Hematopoietic multipotent progenitor cell treated with erythropoietin and hydrocortisone succinate and interleukin-3 and kit ligand, for 8 days (in vitro differentiated cells): ENCODE measurements around the gene IRF2BPL.

Experiments used
- DNase-seq: peaks from one replicate; pipeline ENCODE4 v3.0.0-alpha.2; 2015

IRF2BPL gene

DNA sequence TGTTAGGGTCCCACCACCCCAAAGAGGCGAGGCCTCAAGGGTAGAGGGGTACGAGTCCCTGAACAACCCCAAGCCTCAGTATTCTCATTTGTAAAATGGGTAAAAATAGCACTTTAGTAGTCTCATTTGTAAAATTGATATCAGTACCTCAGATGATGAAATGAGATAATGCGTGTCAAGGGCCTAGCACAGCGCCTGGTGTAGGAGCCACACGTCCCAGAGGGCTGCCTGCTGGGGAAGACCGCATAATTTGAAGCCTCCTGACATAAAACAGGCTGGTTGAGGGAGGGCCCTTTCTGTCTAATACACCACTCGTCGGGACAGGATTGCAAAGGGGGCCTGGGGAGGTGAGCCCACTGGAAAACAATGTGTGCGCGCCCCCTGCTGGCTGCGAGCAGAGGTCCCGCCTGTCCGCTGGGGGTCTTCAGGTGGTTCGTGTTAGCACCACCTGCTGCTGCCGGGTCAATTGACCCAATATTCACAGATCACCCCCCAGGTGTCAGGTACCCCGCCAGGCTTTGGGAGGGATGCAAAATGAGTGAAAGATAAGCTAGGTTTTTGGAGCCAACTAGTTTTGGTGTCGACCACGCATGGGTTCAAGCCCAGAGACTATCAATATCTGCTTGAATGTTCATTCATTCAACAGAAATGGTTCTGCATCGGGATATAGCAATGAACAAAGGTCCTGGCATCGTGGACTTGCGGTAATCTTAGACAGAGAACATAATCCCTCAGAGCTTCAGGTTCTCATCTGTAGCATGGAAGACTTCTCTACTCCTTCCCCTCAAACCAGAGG, 24.7 kb upstream of the IRF2BPL start:
- peak; percentile 78 for DNase-seq

DNA sequence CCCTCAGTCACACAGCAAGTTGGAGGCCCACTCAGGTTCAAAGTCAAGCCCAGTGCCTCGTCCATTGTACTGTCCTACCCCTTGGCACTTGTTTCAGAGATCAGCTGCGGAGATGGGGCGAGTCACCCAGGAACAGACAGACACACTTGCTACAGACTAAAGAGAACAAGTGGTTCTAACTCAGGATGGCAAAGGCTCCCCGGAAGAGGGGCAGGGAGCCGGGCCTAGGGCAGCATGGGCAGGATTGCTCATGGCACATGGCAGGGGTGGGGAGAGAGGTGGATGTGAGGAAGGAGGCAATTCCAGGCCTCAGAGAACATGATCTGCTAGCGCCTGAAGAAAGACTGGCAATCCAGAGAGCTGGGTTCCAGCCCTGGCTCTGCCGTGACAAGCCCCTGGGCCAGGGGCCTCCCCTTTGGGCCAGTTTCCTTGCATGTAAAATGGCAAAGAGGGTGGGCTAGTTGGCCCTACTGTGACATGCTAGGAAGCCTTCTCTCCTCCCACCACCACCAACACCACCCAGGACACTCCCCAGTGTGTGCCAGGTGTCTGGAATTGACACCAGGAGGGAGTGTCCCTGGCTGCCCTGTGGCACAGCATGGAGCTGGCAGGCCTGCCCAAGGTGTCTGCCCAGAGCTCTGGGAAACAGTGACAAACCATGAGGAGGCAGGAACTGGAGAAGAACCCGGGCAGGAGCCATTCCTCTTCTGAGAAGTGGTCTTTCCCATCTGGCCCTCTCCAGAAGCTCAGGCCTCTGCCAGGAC, 24.0 kb upstream of the IRF2BPL start:
- no peak for DNase-seq

- DNase-seq, result peak; percentile 40
Observed at GRCh38 chr14:77051116-77051515, 22.6 kb upstream of the IRF2BPL start.

DNA sequence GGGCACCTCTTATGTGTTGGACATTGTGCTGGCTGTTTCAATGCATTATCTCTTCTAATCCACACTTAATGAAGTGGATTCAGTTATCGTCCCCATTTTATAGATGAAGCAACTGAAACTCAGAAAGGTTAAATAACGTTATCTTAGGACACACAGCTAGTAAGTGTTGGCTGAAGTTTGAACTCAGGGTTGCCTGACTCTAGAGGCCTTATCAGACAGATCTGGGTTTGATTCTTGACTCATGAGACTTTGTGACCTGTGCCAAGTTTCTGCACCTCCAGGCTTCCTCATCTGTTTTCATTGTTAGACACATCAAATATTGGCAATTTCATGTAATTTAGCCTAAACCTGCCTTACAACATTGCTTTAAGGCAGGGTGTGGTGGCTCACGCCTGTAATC, 18.2 kb upstream of the IRF2BPL start:
- peak; percentile 96 for DNase-seq

GRCh38 chr14:77045238-77046162, 17.0 kb upstream of the IRF2BPL start:
- peak; percentile 60 for DNase-seq

DNA sequence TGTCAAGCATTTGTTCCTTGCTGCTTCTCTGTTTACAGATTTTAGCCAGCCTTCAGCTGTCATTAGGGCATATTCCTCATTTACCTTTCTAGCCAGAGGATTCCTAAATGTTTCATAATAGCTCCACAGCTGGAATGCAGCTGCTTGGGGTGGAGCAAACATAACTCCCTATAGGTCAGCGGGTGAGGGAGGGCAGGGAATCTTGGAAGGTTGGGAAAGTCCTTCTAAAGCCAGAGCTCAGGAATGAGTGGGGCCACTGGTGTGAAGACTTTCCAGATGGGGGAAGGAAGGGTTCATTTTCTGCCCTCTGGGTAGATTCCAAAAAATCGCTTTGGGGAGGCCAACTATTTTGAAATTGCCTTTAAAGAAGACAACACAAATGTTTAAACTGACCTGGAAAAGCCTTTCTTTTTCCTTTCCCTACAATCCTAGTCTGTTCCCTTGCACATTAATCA, 16.3 kb upstream of the IRF2BPL start:
- no peak for DNase-seq

GRCh38 chr14:77043984-77044485, 15.5 kb upstream of the IRF2BPL start:
- peak; percentile 42 for DNase-seq

DNA sequence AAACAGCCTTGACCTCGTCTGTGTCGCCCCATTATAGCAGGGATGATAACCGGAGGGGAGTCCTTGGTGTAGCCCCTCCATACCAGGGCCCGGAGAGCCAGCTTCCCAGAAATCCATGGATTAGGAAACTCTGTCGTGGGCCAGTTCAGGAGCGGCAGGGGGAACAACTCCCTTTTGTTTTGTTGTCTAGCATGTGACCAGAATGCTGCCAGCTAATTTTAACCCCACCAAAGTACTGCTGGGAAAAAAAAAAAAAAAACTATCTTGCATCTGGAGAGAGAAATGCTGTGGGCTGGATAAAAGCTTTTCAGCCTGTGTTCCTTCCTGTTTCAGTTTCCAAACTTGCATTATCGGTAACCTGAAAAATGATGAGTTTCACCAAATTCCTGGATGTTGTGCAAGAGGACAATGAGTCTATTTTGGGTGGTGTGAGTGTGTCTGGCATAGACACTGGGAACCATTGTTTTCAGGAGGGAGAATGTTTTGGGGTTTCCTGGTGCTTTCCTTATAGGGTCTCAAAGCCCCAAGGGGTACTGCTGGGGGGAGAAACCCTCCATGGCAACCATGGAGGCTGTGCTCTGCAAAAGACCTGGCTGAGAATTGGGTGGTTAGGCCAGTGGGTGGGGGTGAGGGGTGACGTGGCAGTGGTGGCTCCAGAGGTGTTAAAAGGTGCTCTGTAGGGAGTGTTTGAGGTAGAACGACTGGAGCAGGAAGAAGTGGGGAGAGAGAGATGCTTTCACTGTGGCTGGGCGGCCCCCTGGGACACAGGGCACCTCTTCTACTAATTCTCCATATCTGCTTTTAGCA, 14.9 kb upstream of the IRF2BPL start:
- DNase-seq, result peak; percentile 73

- DNase-seq, result peak; percentile 62
Observed at GRCh38 chr14:77041881-77042545, 13.5 kb upstream of the IRF2BPL start.

- DNase-seq, result no peak
Observed at GRCh38 chr14:77040741-77041653, 12.5 kb upstream of the IRF2BPL start.

DNA sequence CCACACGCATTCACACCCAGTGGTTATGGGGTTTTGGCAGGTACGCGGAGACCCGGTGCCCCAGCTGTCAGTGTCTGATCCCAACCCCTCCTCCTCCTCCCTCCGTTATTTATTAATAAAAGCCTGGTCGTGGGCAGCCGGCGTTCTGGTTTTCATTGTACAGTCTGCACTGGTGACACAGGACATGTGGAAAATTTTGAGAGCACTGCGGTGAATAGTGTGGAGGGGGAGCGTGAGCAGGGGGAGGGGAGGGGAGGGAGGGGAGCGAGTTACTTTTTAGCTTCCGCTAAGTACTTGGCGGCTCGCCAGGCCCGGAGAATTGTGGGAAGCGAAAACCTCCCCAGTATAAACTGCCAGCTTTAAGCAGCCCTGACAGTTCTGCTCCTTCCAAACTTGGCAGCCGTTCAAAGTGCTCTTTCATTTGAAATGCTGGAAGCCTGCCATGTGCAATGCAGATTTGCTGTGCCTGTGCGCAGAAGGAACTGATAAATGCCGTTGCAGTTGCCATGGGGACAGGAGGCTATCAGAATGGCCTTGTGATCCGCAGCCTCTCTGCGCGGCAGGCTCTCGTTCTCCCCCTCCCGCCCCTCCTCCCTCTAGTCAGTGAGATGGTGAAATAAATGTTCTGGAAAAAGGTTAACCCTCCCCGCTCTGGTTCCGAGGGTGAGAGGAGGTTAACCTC, 11.7 kb upstream of the IRF2BPL start:
- DNase-seq, result peak; percentile 100

GRCh38 chr14:77039285-77040058, 11.0 kb upstream of the IRF2BPL start:
- DNase-seq, result peak; percentile 68

DNA sequence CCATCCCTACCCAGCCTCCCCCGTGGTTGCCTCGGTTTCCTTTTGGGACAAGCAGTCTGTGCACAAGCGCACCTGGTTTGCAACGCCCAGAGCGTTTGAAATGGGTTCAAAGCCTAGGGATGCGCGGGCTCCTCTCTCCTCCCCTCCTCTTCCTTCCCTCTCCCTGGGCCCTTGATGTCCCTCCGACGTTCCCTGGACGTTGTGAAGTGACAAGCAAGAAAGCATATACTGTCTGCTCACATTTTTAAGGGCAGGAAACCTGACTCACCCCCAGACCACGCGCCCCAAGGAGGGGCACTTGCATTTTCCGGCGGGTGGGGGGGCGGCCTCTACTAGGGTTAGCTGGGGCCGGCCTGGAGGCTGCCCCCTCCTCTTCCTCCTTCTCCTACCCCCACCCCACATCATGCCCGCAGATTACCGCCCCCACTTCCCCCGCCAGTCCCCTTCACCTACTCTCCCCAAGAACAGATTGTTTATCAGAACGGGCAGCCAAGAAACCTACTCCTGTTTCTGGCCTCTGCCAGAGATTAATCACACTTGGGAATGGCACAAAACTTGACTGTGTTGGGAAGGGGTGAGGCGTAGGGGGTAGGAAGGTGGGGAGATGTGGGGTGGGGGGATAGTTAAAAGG, 9.5 kb upstream of the IRF2BPL start:
- no peak for DNase-seq

- no peak for DNase-seq
Observed at GRCh38 chr14:77037215-77037937, 8.9 kb upstream of the IRF2BPL start.

DNA sequence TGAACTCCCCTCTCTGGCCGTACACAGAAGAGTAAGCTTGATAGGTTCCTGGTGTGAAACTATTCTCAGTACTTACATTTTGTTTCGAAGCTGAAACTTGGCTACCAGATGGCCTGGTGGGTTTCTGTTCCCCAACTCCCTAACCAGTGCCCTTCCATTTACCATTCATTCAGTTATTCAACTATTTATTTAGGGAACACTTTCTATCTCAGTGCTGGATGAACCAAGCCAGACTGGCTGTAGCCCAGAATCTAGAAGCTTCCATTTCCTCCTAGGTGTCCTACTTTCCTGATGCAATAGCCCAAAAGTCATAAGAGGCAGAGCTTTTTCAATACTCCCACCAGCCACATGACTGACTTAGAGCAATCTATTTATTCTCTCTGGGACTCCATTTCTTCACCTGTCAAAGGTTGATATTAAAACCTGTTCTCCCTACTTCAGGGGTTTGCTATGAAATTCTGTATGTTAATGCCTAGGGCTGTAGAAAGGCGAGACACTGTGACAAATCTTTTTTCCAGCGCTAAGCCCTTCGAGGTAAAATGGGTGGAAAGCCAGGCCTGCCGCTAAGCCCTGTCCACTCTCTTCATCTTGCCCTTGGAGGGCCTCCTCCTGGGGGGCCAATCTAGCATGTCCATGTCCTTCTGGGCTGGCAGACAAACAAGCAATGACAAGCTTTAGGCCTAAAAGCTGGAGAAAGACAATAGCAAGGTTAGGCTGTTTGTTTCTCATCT, 8.1 kb upstream of the IRF2BPL start:
- DNase-seq, result no peak

DNA sequence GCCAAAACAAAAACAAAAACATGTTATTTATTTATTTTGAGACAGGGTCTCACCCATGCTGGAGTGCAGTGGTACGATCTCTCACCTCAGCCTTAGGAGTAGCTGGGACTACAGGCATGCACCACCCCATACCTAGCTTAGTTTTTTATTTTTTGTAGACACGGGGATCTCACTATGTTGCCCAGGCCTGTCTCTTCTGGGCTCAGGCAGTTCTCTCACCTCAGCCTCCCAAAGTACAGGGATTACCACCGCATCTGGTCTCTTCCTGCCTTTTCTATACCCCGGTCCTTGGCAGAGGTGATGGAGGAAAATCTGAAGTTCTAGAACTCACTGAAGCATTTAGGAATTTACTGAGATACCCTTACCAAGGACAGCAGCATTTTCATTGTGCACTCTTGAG, 6.8 kb upstream of the IRF2BPL start:
- DNase-seq, result no peak
